ENCODE results near the gene ZNF678. TPM values are rescaled to one million over a fixed set of nuclear protein-coding genes. Genes with fewer than 3 reads are reported as not detected.

ZNF678 gene
- total and polyA plus RNA-seq, 2 of the 8 experiments (the other 6 are each of a cell fraction or from before 2014, with no cell fraction given): 6.9 to 28.3 TPM

- Histone ChIP-seq H2BK15ac (ENCODE audit: low read length) (no peak overlapping the region), H4K8ac (ENCODE audit: extremely low read depth, insufficient read depth, low read length) (no peak overlapping the region), H3K27ac (ENCODE audit: low read depth, low read length) (no peak overlapping the region), H3K27me3 (replicated peaks in 1 of 4; ENCODE audit: control insufficient read depth in 3 of 4, extremely low read depth in 1 of 4, insufficient read depth in 3 of 4, low read length in 3 of 4) (no peaks in the 10 kb centered on the region), H4K20me1 (replicated peaks in 1 of 2; ENCODE audit: control insufficient read depth in 1 of 2, insufficient read depth in 2 of 2, low read length in 2 of 2) (no peaks in the 10 kb centered on the region), H4K5ac (ENCODE audit: insufficient read length, low read depth, low read length) (no peak overlapping the region), H3K79me1 (ENCODE audit: low read depth, low read length) (no peaks in the 10 kb centered on the region), H2AFZ (ENCODE audit: low read length) (no peak overlapping the region), H3K14ac (ENCODE audit: insufficient read length) (no peak overlapping the region), H2BK20ac (ENCODE audit: low read length) (no peak overlapping the region), H4K91ac (replicated peaks; ENCODE audit: insufficient read length, low read length) (no peak overlapping the region), H3K79me2 (ENCODE audit: control insufficient read depth in 1 of 2, insufficient read depth in 2 of 2, low read length in 2 of 2) (no peaks in the 10 kb centered on the region), H3K56ac (replicated peaks; ENCODE audit: insufficient read length, low read depth, low read length) (no peak overlapping the region), H3K4me2 (ENCODE audit: insufficient read depth in 1 of 2, low read depth in 2 of 2, low read length in 2 of 2) (no peak overlapping the region), H3K9me3 (ENCODE audit: insufficient read depth in 2 of 2, low read depth in 1 of 2, low read length in 1 of 2) (peaks cover 22 to 34% of the 10 kb centered on the region in 2 experiments), H3K4me1 (replicated peaks in 1 of 4; ENCODE audit: control insufficient read depth in 3 of 4, insufficient read depth in 4 of 4, low read length in 3 of 4) (no peaks in the 10 kb centered on the region), H3K18ac (ENCODE audit: extremely low read depth, low read length) (no peak overlapping the region), H3K4me3 (ENCODE audit: extremely low read depth in 1 of 4, insufficient read depth in 2 of 4, low read depth in 3 of 4, low read length in 4 of 4) (no peak overlapping the region), H2BK5ac (ENCODE audit: low read depth, low read length) (no peak overlapping the region), H2BK12ac (ENCODE audit: low read depth, low read length) (no peak overlapping the region), H3K9ac (replicated peaks in 1 of 4; ENCODE audit: extremely low read depth in 1 of 4, low read depth in 3 of 4, low read length in 3 of 4) (no peak overlapping the region), H3K23me2 (ENCODE audit: low read depth, low read length) (no peaks in the 10 kb centered on the region), H3K4ac (replicated peaks; ENCODE audit: insufficient read length, low read depth, low read length) (no peak overlapping the region), H2AK5ac (ENCODE audit: low read depth, low read length) (no peak overlapping the region), H3K36me3 (ENCODE audit: control insufficient read depth in 2 of 4, insufficient read depth in 4 of 4, low read length in 3 of 4) (no peaks in the 10 kb centered on the region), H3K23ac (ENCODE audit: insufficient read length) (no peak overlapping the region), H2BK120ac (replicated peaks; ENCODE audit: low read depth, low read length) (no peak overlapping the region)
- DNase-seq (ENCODE audit: low read depth in 1 of 2, low spot score in 2 of 2) (no peak), FAIRE-seq (no peak)
- ChIA-PET POLR2A (ENCODE audit: partially characterized antibody) (no interaction called here), CTCF (ENCODE audit: partially characterized antibody) (no interaction called here)
- 89% methylated on average over 2 of the region's 2 CpGs; no CpG with 5 or more reads in 1 of the 2 experiments for WGBS, 2 experiments (ENCODE audit: extremely low coverage in 1 of 2, insufficient coverage in 1 of 2, insufficient read length in 1 of 2, insufficient replicate concordance in 2 of 2, low coverage in 1 of 2, low lambda C conversion rate in 2 of 2, missing lambda C conversion rate in 1 of 2)
- TF ChIP-seq SRF (IDR thresholded peaks at IDR 0.05; ENCODE audit: low read depth, low read length) (no peak), NANOG (IDR thresholded peaks at IDR 0.05; ENCODE audit: insufficient read depth, low read depth, low read length, poor library complexity, severe bottlenecking) (no peak), MAFK (IDR thresholded peaks at IDR 0.05; ENCODE audit: low read depth, low read length) (no peak), FOSL1 (IDR thresholded peaks at IDR 0.05; ENCODE audit: insufficient read depth, low read depth, low read length) (no peak), RBBP5 (IDR thresholded peaks at IDR 0.05; ENCODE audit: borderline replicate concordance, low read depth, low read length) (no peak), TAF7 (optimal IDR thresholded peaks at IDR 0.05; ENCODE audit: borderline replicate concordance, low read depth, low read length) (no peak), EZH2 (IDR thresholded peaks at IDR 0.05; ENCODE audit: low read depth, low read length, severe bottlenecking) (no peak), EGR1 (IDR thresholded peaks at IDR 0.05; ENCODE audit: borderline replicate concordance, low read depth, low read length) (no peak), ATF3 (IDR thresholded peaks at IDR 0.05; ENCODE audit: insufficient read depth, low read depth, low read length) (no peak), RFX5 (IDR thresholded peaks at IDR 0.05; ENCODE audit: borderline replicate concordance, low read depth, low read length) (no peak), HDAC2 (IDR thresholded peaks at IDR 0.05; ENCODE audit: borderline replicate concordance in 1 of 2, low read depth in 2 of 2, low read length in 2 of 2) (no peak), POLR2AphosphoS5 (IDR thresholded peaks at IDR 0.05; ENCODE audit: low read depth, low read length) (no peak), ASH2L (IDR thresholded peaks at IDR 0.05; ENCODE audit: low read length) (no peak), EP300 (IDR thresholded peaks at IDR 0.05; ENCODE audit: borderline replicate concordance in 1 of 2, low read depth in 2 of 2, low read length in 2 of 2) (no peak)
These were observed 36.8 kb upstream of the ZNF678 start for GRCh38 chr1:227526524-227526923.

Data from H1 (cell line).